ENCODE results near the gene CIDEA.
A peak's percentile ranks its signal among the peaks of the same experiment; 100 is the strongest.
"Not testable (repeated sequence)": the region's sequence is repeated elsewhere in the genome, so short reads cannot be mapped to it uniquely, and the experiment has no call there.

CIDEA gene

DNA sequence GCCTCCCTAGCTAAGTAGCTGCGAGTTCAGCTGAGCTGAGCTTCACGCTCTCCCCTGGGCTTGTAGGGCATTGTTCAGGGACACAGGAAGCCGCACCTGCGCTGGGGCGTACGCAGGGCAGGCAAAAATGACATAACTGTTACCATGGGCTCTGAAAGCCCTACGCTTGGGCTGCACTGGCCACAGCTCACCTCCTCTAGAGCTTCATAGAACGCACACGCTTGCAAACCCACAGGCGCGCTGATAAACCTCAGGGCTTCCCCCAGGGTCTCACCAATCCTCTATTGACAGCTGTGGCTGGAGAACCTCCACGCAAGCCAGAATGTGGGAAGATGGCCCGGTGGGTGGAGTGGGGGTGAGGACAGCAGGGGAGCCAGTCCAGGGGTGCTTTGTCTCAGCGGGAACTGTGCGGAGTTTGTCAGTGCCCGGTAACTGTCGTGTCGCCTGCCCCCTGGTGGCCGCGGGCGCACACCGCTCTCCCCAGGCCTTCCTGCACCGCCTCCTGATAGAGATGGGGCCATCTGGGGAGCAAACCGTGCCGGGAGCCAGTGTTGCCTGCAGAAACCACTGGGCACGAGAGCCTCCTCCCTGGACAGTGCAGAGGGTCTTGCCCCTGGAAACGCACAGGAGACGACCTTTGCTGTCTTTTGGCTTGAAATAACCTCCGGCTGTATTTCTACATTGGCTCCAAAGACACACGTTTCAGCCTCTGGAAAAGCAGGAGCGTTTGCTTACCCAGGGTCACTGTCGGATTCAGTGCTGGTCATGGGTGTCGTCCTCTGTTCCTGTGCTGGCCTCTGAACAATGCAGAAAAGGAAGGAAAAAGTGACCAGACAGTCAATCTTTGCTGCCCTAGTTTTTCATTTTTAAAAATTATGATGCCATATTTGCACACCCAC, 17.0 kb upstream of the CIDEA start:
- H3K4me3 ChIP-seq (ENCODE audit: low read depth, low read length): no peak overlapping the region
- TF ChIP-seq, protein P1, sequence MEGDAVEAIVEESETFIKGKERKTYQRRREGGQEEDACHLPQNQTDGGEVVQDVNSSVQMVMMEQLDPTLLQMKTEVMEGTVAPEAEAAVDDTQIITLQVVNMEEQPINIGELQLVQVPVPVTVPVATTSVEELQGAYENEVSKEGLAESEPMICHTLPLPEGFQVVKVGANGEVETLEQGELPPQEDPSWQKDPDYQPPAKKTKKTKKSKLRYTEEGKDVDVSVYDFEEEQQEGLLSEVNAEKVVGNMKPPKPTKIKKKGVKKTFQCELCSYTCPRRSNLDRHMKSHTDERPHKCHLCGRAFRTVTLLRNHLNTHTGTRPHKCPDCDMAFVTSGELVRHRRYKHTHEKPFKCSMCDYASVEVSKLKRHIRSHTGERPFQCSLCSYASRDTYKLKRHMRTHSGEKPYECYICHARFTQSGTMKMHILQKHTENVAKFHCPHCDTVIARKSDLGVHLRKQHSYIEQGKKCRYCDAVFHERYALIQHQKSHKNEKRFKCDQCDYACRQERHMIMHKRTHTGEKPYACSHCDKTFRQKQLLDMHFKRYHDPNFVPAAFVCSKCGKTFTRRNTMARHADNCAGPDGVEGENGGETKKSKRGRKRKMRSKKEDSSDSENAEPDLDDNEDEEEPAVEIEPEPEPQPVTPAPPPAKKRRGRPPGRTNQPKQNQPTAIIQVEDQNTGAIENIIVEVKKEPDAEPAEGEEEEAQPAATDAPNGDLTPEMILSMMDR (IDR thresholded peaks at IDR 0.05; ENCODE audit: low read depth, low read length, missing control alignments): peak; percentile 97
- H3K27me3 ChIP-seq (replicated peaks): no peaks in the 10 kb centered on the region
- in situ Hi-C loops (cut with HindIII; ENCODE audit: low pct_ligation_motif_present, low sequenced_read_pairs): no loop called here
- H3K36me3 ChIP-seq (replicated peaks): no peaks in the 10 kb centered on the region
- no peak overlapping the region for H3K27ac ChIP-seq
- DNase-seq: peak; percentile 55

DNA sequence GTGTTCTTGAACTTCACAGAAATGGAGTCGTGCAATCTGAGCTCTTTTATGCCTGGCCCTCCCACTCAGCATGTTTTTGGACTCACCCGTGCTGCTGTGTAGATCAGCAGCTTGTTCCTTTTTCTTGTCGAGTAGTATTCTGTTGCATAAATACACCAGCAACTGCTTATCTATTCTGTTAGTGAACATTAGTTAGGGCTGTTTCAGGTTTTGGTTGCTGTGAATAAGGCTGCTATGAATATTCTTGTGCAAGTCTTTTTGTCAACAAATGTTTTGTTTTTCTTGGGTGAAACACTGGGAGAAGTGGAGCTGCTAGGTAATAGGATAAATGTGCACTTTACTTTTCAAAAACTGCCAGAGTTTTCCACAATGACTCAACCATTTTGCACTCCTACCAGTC, 15.3 kb upstream of the CIDEA start:
- in situ Hi-C loops (cut with HindIII; ENCODE audit: low pct_ligation_motif_present, low sequenced_read_pairs): no loop called here
- Histone ChIP-seq H3K4me3 (ENCODE audit: low read depth, low read length) (no peak overlapping the region), H3K36me3 (replicated peaks) (no peaks in the 10 kb centered on the region), H3K27me3 (replicated peaks) (no peaks in the 10 kb centered on the region), H3K27ac (peak overlapping the region; percentile 57)
- DNase-seq: peak; percentile 37
- TF ChIP-seq, protein P1 (IDR thresholded peaks at IDR 0.05; ENCODE audit: low read depth, low read length, missing control alignments): no peak

DNA sequence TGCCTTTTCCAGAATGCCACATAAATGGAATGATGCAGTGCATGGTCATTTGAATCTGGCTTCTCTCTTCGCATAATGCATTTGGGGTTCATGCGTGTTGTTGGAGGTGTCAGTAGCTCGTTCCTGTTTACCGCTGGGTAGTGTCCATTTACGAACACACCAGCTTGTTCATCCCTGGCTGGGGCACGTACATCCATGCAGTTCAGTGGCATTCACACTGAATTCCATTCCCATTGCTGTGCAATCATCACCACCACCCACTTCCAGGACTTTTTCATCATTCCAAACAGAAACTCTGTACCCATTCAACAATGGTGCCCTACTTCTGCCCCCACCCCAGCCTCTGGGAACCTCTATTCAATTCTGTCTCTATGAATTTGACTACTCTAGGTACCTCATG, 14.7 kb upstream of the CIDEA start:
- no peaks in the 10 kb centered on the region for H3K36me3 ChIP-seq (replicated peaks)
- H3K27ac ChIP-seq: peak overlapping the region; percentile 18
- H3K27me3 ChIP-seq (replicated peaks): no peaks in the 10 kb centered on the region
- H3K4me3 ChIP-seq (ENCODE audit: low read depth, low read length): no peak overlapping the region
- TF ChIP-seq, protein P1 (IDR thresholded peaks at IDR 0.05; ENCODE audit: low read depth, low read length, missing control alignments): no peak
- in situ Hi-C loops (cut with HindIII; ENCODE audit: low pct_ligation_motif_present, low sequenced_read_pairs): no loop called here
- peak; percentile 40 for DNase-seq

DNA sequence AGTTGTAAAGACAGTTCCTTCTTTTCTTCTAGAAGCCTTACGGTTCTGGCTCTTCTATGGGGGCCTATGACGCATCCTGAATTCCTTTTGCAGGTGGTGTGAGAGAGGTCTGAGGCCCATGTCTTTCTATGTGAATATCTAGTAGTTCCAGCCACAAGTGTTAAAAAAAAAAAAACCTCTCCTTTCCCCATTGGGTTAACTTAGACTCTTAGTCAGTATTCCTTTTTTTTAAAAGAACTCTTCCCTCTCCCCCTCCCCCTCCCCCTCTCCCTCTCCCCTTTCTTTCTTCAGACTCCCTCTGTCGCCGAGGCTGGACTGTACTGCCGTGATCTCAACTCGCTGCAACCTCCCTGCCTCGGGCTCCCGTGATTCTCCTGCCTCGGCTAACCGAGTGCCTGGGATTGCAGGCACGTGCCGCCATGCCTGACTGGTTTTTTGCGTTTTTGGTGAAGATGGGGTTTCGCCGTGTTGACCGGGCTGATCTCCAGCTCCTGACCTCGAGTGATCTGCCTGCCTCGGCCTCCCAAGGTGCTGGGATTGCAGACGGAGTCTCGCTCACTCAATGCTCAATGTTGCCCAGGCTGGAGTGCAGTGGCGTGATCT, 11.4 kb upstream of the CIDEA start:
- Histone ChIP-seq H3K4me3 (ENCODE audit: low read depth, low read length) (no peak overlapping the region), H3K27me3 (replicated peaks) (no peaks in the 10 kb centered on the region), H3K27ac (no peak overlapping the region), H3K36me3 (replicated peaks) (no peaks in the 10 kb centered on the region)
- TF ChIP-seq, protein P1 (IDR thresholded peaks at IDR 0.05; ENCODE audit: low read depth, low read length, missing control alignments): no peak
- no peak for DNase-seq
- in situ Hi-C loops (cut with HindIII; ENCODE audit: low pct_ligation_motif_present, low sequenced_read_pairs): loop anchor here (10.0 kb wide), 1 partner anchor 52 kb away; no protein-coding TSS in a partner anchor

DNA sequence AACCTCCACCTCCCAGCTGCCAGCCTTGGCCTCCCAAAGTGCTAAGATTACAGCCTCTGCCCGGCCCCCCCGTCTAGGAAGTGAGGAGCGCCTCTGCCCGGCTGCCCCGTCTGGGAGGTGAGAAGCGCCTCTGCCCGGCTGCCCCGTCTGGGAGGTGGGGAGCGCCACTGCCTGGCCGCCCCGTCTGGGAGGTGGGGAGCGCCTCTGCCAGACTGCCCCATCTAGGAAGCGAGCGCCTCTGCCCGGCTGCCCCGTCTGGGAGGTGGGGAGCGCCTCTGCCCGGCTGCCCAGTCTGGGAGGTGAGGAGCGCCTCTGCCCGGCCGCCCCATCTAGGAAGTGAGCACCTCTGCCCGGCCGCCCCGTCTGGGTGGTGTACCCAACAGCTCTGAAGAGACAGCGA, 10.9 kb upstream of the CIDEA start:
- in situ Hi-C loops (cut with HindIII; ENCODE audit: low pct_ligation_motif_present, low sequenced_read_pairs): loop anchor here (10.0 kb wide), 1 partner anchor 52 kb away; no protein-coding TSS in a partner anchor
- not testable (repeated sequence) for H3K27me3 ChIP-seq (replicated peaks); DNase-seq; H3K36me3 ChIP-seq (replicated peaks); H3K27ac ChIP-seq; H3K4me3 ChIP-seq (ENCODE audit: low read depth, low read length)

DNA sequence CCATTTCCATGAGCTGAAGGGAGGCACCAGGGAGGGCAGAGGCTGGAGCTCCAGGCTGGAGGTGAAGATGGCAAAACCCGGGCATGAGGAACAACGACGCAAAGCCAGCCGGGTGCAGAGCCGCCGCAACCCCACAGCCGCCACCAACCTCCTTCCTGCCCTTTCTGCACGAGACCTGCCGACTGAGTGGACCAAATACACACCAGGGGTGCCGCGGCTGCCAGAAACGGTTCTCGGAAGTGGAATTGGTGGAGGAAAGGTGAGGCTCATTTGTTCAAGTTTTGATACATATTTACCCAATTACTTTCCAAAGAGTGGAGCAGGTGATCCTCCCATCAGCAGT, 8.4 kb upstream of the CIDEA start:
- TF ChIP-seq, protein P1 (IDR thresholded peaks at IDR 0.05; ENCODE audit: low read depth, low read length, missing control alignments): no peak
- in situ Hi-C loops (cut with HindIII; ENCODE audit: low pct_ligation_motif_present, low sequenced_read_pairs): loop anchor here (10.0 kb wide), 1 partner anchor 49 kb away; no protein-coding TSS in a partner anchor
- no peaks in the 10 kb centered on the region for H3K36me3 ChIP-seq (replicated peaks)
- H3K4me3 ChIP-seq (ENCODE audit: low read depth, low read length): no peak overlapping the region
- no peak overlapping the region for H3K27ac ChIP-seq
- DNase-seq: no peak
- H3K27me3 ChIP-seq (replicated peaks): no peaks in the 10 kb centered on the region

All from brain microvascular endothelial cell (primary cell).